Heart right ventricle (tissue), 16 donors: ENCODE data around the gene STX18. TPM values are rescaled to one million over a fixed set of nuclear protein-coding genes. Genes with fewer than 3 reads are reported as not detected.

ENCODE experiments used
- ATAC-seq, 8 donors: fragments of 200-7000 bp; cut with Tn5 transposase; one replicate each; pipeline ENCODE4 v1.9.1; 2020; ENCODE audit warnings: mild to moderate bottlenecking in 8 of 8, moderate library complexity in 8 of 8, moderate number of reproducible peaks in 1 of 8
- DNase-seq, 2 donors: peaks; one replicate each; pipeline ENCODE4 v3.0.0-alpha.2; 2020
- H3K27ac ChIP-seq, 10 donors: fragments of 200-600 bp; sonication (generic) in 2 of 10; one replicate each; pipeline versions ENCODE4 v1.5.0 to v1.8.0; 2020 to 2022; ENCODE audit warnings: mild to moderate bottlenecking in 3 of 10
- H3K27me3 ChIP-seq, 7 donors: fragments of 200-600 bp; one replicate each; pipeline ENCODE4 v1.8.0; 2021 to 2022; ENCODE audit warnings: mild to moderate bottlenecking in 2 of 7
- H3K36me3 ChIP-seq, 9 donors: fragments of 200-600 bp; sonication (generic) in 1 of 9; one replicate each; pipeline versions ENCODE4 v1.5.0 to v1.8.0; 2020 to 2022; ENCODE audit warnings: mild to moderate bottlenecking in 2 of 9
- H3K4me1 ChIP-seq, 9 donors: fragments of 200-600 bp; sonication (generic) in 1 of 9; one replicate each; pipeline versions ENCODE4 v1.5.0 to v1.8.0; 2020 to 2022; ENCODE audit warnings: mild to moderate bottlenecking in 4 of 9
- H3K4me3 ChIP-seq, 10 donors: fragments of 200-600 bp; sonication (generic) in 2 of 10; one replicate each; pipeline versions ENCODE4 v1.5.0 to v1.8.0; 2020 to 2022; ENCODE audit warnings: mild to moderate bottlenecking in 7 of 10, moderate library complexity in 2 of 10
- H3K9me3 ChIP-seq, 11 donors: fragments of 200-600 bp in 10 of 11; sonication (generic) in 2 of 11; one replicate each; pipeline versions ENCODE4 v1.5.0 to v1.8.0; 2013 to 2022; ENCODE audit warnings: mild to moderate bottlenecking in 2 of 11, control low read depth in 1 of 11, moderate library complexity in 1 of 11
- CTCF ChIP-seq, 9 donors: fragments of 200-600 bp; sonication (generic) in 2 of 9; IDR thresholded peaks; one replicate each; pipeline versions ENCODE4 v1.5.0 to v1.8.0; 2021 to 2022; ENCODE audit warnings: antibody characterized with exemption in 9 of 9, mild to moderate bottlenecking in 5 of 9, moderate library complexity in 1 of 9
- WGBS, 2 donors: extraction: QIAGEN DNeasy Blood & Tissue Kit; methylation state at CpG; one replicate each; pipeline ENCODE4 v1.1.7; 2013; ENCODE audit warnings: inconsistent platforms in 1 of 2; 5-methylcytosine and 5-hydroxymethylcytosine counted together
- intact Hi-C, 10 donors: fragments of 100-400 bp; cut with DNase I; formaldehyde crosslinking; loops; one replicate each; pipeline versions ENCODE4 v1.11.1 to v1.14.2; 2022
- polyA plus RNA-seq, 2 donors: library from polyadenylated mRNA; stranded (reverse); fragments of 200-250 nt; gene quantifications; one replicate each; pipeline ENCODE4 v1.2.3, GENCODE V29; 2013
- total RNA-seq, 10 donors: library from RNA; stranded (reverse); fragmentation: NEBNext Ultra II Directional in 3 of 10; extraction: Animal tissue kit (Norgen Biotek cat#: 25700) in 3 of 10; gene quantifications; one replicate each; pipeline versions ENCODE4 v1.2.1 to v1.2.4, GENCODE V29; 2021 to 2023
- donor health status: Arrhythmogenic right ventricular cardiomyopathy.
- donor health status: ischemic (EF 13 %, LVEDD 7.1; RV severe dilation, severe dysfunction).
- donor health status: healthy with polysubstance abuse.
- donor health status: DM: no; HTN: yes; CAD: no.
- donor health status: DM: no; HTN: no; CAD: no.
- donor health status: ischemic (EF 25% LVEDD 6.9; RV normal size, moderate dysfunction).
- donor health status: ischemic (EF 25% LVEDD 5.7; RV mildly dilated, moderate dysfunction).
- donor health status: healthy.
- donor health status: DM: yes; HTN: yes; CAD: no.
- donor health status: Ischemic cardiomyopathy.
- donor health status: ischemic (EF 35%, LVEDD 5.7; RV mildly dilated, moderate dysfunction).
- donor health status: nonischemic (EF 11% LVEDD 7.7; RV severe dilation, severe dysfunction).
- donor health status: DM: yes; HTN: yes; CAD: no.
- donor health status: PGD.
- donor health status: ischemic (EF 29% LVEDD 5.4; RV normal size, mild dysfunction).
- donor health status: nonischemic (EF 23%, LVEDD 6.1; RV moderate dilation, normal function).

STX18 gene
- total and polyA plus RNA-seq, 12 donors: 13.5 to 24.5 (median 18.2) TPM

DNA sequence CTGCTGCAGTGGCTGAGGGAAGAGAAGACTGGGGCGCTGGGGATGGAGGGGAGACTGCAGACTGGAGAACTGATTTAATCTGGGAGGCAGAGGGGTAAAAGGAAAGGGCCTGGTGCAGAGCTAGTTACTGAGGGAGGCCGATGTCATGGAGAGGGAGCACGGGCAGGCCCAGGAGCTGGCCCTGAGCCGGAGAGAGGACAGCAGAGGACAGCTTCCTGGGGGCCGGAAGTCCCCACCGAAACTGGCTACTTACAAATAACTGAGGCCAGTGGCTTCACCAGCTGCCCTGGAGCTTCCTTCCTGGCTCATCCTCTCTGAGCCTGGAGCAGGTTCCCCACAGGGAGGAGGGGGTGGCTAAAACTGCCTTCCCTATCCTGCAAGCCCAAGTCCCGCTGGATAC lies 128.0 kb downstream of the STX18 start:
- H3K27me3 ChIP-seq: no peaks in the 10 kb centered on the region
- no peak overlapping the region for H3K27ac ChIP-seq
- no peak overlapping the region for H3K4me3 ChIP-seq
- H3K9me3 ChIP-seq: no peaks in the 10 kb centered on the region
- 76 to 83% methylated on average over 7 of the region's 7 CpGs for WGBS, 2 donors
- intact Hi-C loops: no loop called here
- H3K4me1 ChIP-seq: no peaks in the 10 kb centered on the region
- H3K36me3 ChIP-seq: peaks cover 0 to 26% (median 5%) of the 10 kb centered on the region in 9 donors
- TF ChIP-seq CTCF (IDR thresholded peaks at IDR 0.05): no peak
- no peak for ATAC-seq
- no peak for DNase-seq

DNA sequence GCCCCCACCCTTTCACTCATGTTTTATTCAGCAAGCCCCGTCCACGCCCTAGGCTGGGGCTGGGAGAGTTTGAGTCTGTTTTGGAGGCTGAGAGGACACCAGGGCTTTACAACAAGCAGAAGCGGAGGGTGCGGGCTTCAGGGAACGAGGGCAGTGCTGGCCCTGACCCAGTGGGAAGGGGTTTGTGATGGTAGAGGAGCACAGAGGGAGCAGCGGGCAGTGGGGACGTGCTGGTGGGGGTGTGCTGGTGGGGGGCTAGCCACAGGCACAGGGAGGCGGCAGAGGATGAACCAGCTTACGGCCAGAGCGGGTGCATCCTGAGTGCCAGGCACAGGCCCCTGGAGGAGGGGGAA lies 128.5 kb downstream of the STX18 start:
- 81 to 86% methylated on average over 10 of the region's 10 CpGs for WGBS, 2 donors
- no peak overlapping the region for H3K4me3 ChIP-seq
- no peak for TF ChIP-seq CTCF (IDR thresholded peaks at IDR 0.05)
- H3K4me1 ChIP-seq: no peaks in the 10 kb centered on the region
- H3K27ac ChIP-seq: no peak overlapping the region
- no peak for DNase-seq
- peaks cover 0 to 21% (median under 1%) of the 10 kb centered on the region in 9 donors for H3K36me3 ChIP-seq
- intact Hi-C loops: no loop called here
- ATAC-seq: peak in 1 of 8 donors; percentile 11
- no peaks in the 10 kb centered on the region for H3K9me3 ChIP-seq
- no peaks in the 10 kb centered on the region for H3K27me3 ChIP-seq

GRCh38 chr4:4412641-4413372 lies 129.0 kb downstream of the STX18 start:
- intact Hi-C loops: no loop called here
- Histone ChIP-seq H3K4me1 (no peaks in the 10 kb centered on the region), H3K36me3 (peaks cover 0 to 16% (median 0%) of the 10 kb centered on the region in 9 donors), H3K4me3 (no peak overlapping the region), H3K27me3 (peaks cover 0 to 4% (median 0%) of the 10 kb centered on the region in 7 donors), H3K27ac (no peak overlapping the region), H3K9me3 (no peaks in the 10 kb centered on the region)
- 80% methylated on average over 19 of the region's 19 CpGs for WGBS, 2 donors
- ATAC-seq (peak in 2 of 8 donors; percentile 10 to 14), DNase-seq (no peak)
- TF ChIP-seq CTCF (IDR thresholded peaks at IDR 0.05): no peak

- 88 to 92% methylated on average over 15 of the region's 15 CpGs for WGBS, 2 donors
- H3K4me3 ChIP-seq: no peak overlapping the region
- H3K9me3 ChIP-seq: no peaks in the 10 kb centered on the region
- no peak for TF ChIP-seq CTCF (IDR thresholded peaks at IDR 0.05)
- ATAC-seq (no peak), DNase-seq (no peak)
- peaks cover 0 to 11% (median 3%) of the 10 kb centered on the region in 7 donors for H3K27me3 ChIP-seq
- H3K4me1 ChIP-seq: no peaks in the 10 kb centered on the region
- H3K36me3 ChIP-seq: peaks cover 0 to 9% (median 0%) of the 10 kb centered on the region in 9 donors
- intact Hi-C loops: no loop called here
- no peak overlapping the region for H3K27ac ChIP-seq
Observed at GRCh38 chr4:4411906-4412305, 129.9 kb downstream of the STX18 start.
